HL-60/S4 treated with phorbol 12-myristate 13-acetate at 8.2 ng/mL for 4 days and 3 days (cell line): Measurements from ENCODE around the gene NME4.
"Not testable (repeated sequence)": the region's sequence is repeated elsewhere in the genome, so short reads cannot be mapped to it uniquely, and the experiment has no call there.

ENCODE experiments used
- in situ Hi-C: fragments of 300-500 bp; cut with MboI; formaldehyde crosslinking; loops from 2 replicates; pipeline ENCODE4 v1.15.0; 2022; ENCODE audit warnings: low sequenced_read_pairs

NME4 gene

GRCh38 chr16:397135-397661 lies at the start of gene NME4:
TSS of gene NME4 (plus strand) at chr16:397199. CDS start at chr16:397223, 24 bp downstream.
- in situ Hi-C loops = no loop called here

GRCh38 chr16:347203-347602 lies 49.8 kb upstream of the NME4 start:
- in situ Hi-C loops = no loop called here

- in situ Hi-C loops = not testable (repeated sequence)
Observed at GRCh38 chr16:348495-348894, 48.5 kb upstream of the NME4 start.

- in situ Hi-C loops = no loop called here
Observed at GRCh38 chr16:349211-349610, 47.8 kb upstream of the NME4 start.

GRCh38 chr16:350203-350602 lies 46.8 kb upstream of the NME4 start:
- in situ Hi-C loops = loop anchor here (10.0 kb wide), 1 partner anchor 125 kb away; the partner anchor contains the start of gene LUC7L

- in situ Hi-C loops = loop anchor here (10.0 kb wide), 1 partner anchor 127 kb away; the partner anchor contains the start of gene LUC7L
Observed at GRCh38 chr16:351804-352520, 45.0 kb upstream of the NME4 start.

GRCh38 chr16:352547-353403 lies 44.2 kb upstream of the NME4 start, which contains the start of gene AXIN1:
TSS of gene AXIN1 (minus strand) at chr16:352723. CDS start at chr16:347025, 5,698 bp downstream.
- in situ Hi-C loops = loop anchor here (10.0 kb wide), 1 partner anchor 128 kb away; the partner anchor contains the start of gene LUC7L

GRCh38 chr16:353404-354290 lies 43.4 kb upstream of the NME4 start:
- in situ Hi-C loops = loop anchor here (10.0 kb wide), 1 partner anchor 129 kb away; the partner anchor contains the start of gene LUC7L

GRCh38 chr16:354291-354881 lies 42.6 kb upstream of the NME4 start:
- in situ Hi-C loops = loop anchor here (10.0 kb wide), 1 partner anchor 130 kb away; the partner anchor contains the start of gene LUC7L

GRCh38 chr16:354971-355461 lies 42.0 kb upstream of the NME4 start:
- in situ Hi-C loops = loop anchor here (10.0 kb wide), 1 partner anchor 130 kb away; the partner anchor contains the start of gene LUC7L

- in situ Hi-C loops = loop anchor here (10.0 kb wide), 1 partner anchor 132 kb away; the partner anchor contains the start of gene LUC7L
Observed at GRCh38 chr16:356741-357140, 40.3 kb upstream of the NME4 start.

- in situ Hi-C loops = loop anchor here (10.0 kb wide), 1 partner anchor 134 kb away; the partner anchor contains the start of gene LUC7L
Observed at GRCh38 chr16:359067-359763, 37.8 kb upstream of the NME4 start.

GRCh38 chr16:359871-360697 lies 36.9 kb upstream of the NME4 start:
- in situ Hi-C loops = loop anchor here (10.0 kb wide), 1 partner anchor 135 kb away; the partner anchor contains the start of gene LUC7L

GRCh38 chr16:360698-361336 lies 36.2 kb upstream of the NME4 start:
- in situ Hi-C loops = no loop called here

GRCh38 chr16:361341-361871 lies 35.6 kb upstream of the NME4 start:
- in situ Hi-C loops = no loop called here

- in situ Hi-C loops = no loop called here
Observed at GRCh38 chr16:361872-362701, 34.9 kb upstream of the NME4 start.
